Measurements from ENCODE around the gene DST.

The DST gene

GRCh38 chr6:56620229-56620868, 22.3 kb downstream of the DST start:
- no peak for DNase-seq (ENCODE audit: low spot score)

GRCh38 chr6:56618050-56618449, 24.6 kb downstream of the DST start:
- DNase-seq (ENCODE audit: low spot score): no peak

- no peak for DNase-seq (ENCODE audit: low spot score)
Observed at GRCh38 chr6:56616967-56617366, 25.7 kb downstream of the DST start.

GRCh38 chr6:56613247-56613851, 29.3 kb downstream of the DST start:
- no peak for DNase-seq (ENCODE audit: low spot score)

GRCh38 chr6:56608332-56608731, 34.4 kb downstream of the DST start:
- DNase-seq (ENCODE audit: low spot score): no peak

GRCh38 chr6:56607111-56607752, 35.5 kb downstream of the DST start:
- DNase-seq (ENCODE audit: low spot score): no peak

- DNase-seq (ENCODE audit: low spot score): no peak
Observed at GRCh38 chr6:56605435-56605834, 37.3 kb downstream of the DST start.

- no peak for DNase-seq (ENCODE audit: low spot score)
Observed at GRCh38 chr6:56604186-56604585, 38.5 kb downstream of the DST start.

- no peak for DNase-seq (ENCODE audit: low spot score)
Observed at GRCh38 chr6:56601390-56601789, 41.3 kb downstream of the DST start.

- peak; percentile 63 for DNase-seq (ENCODE audit: low spot score)
Observed at GRCh38 chr6:56595490-56596122, 47.1 kb downstream of the DST start.

- no peak for DNase-seq (ENCODE audit: low spot score)
Observed at GRCh38 chr6:56594699-56595098, 48.0 kb downstream of the DST start.

GRCh38 chr6:56593801-56594318, 48.8 kb downstream of the DST start:
- DNase-seq (ENCODE audit: low spot score): no peak

- no peak for DNase-seq (ENCODE audit: low spot score)
Observed at GRCh38 chr6:56582236-56582635, 60.5 kb downstream of the DST start.

GRCh38 chr6:56581296-56581925, 61.3 kb downstream of the DST start:
- no peak for DNase-seq (ENCODE audit: low spot score)

- no peak for DNase-seq (ENCODE audit: low spot score)
Observed at GRCh38 chr6:56580271-56580670, 62.4 kb downstream of the DST start.

- DNase-seq (ENCODE audit: low spot score): no peak
Observed at GRCh38 chr6:56579155-56579851, 63.4 kb downstream of the DST start.

GRCh38 chr6:56575736-56576135, 67.0 kb downstream of the DST start:
- DNase-seq (ENCODE audit: low spot score): no peak

- no peak for DNase-seq (ENCODE audit: low spot score)
Observed at GRCh38 chr6:56574292-56574691, 68.4 kb downstream of the DST start.

GRCh38 chr6:56573624-56574023, 69.1 kb downstream of the DST start:
- no peak for DNase-seq (ENCODE audit: low spot score)

- DNase-seq (ENCODE audit: low spot score): peak; percentile 75
Observed at GRCh38 chr6:56572788-56573471, 69.8 kb downstream of the DST start.

GRCh38 chr6:56571605-56572004, 71.1 kb downstream of the DST start:
- no peak for DNase-seq (ENCODE audit: low spot score)
